Ishikawa (cell line): Measurements from ENCODE around the gene ZFAND3.

Experiments
- CEBPB ChIP-seq: IDR thresholded peaks from 2 replicates; pipeline ENCODE4 v1.6.1; 2012
- CREB1 ChIP-seq: IDR thresholded peaks from 2 replicates; pipeline ENCODE4 v1.6.1; 2012; ENCODE audit warnings: low read depth
- EP300 ChIP-seq: IDR thresholded peaks from 2 replicates; pipeline ENCODE4 v1.6.1; 2012; ENCODE audit warnings: borderline replicate concordance
- FOXM1 ChIP-seq: IDR thresholded peaks from 2 replicates; pipeline ENCODE4 v1.6.1; 2012; ENCODE audit warnings: low read depth, borderline replicate concordance
- NFIC ChIP-seq: IDR thresholded peaks from 2 replicates; pipeline ENCODE4 v1.6.1; 2012
- RAD21 ChIP-seq: IDR thresholded peaks from 2 replicates; pipeline ENCODE4 v1.6.1; 2012; ENCODE audit warnings: low read depth
- TEAD4 ChIP-seq: IDR thresholded peaks from 2 replicates; pipeline ENCODE4 v1.6.1; 2012
- YY1 ChIP-seq: IDR thresholded peaks from 2 replicates; pipeline ENCODE4 v1.6.1; 2012; ENCODE audit warnings: low read depth
- TF ChIP-seq, protein P1 (sequence below): IDR thresholded peaks from 2 replicates; pipeline ENCODE4 v1.6.1; 2012
- TF ChIP-seq, protein P2 (sequence below): IDR thresholded peaks from 2 replicates; pipeline ENCODE4 v1.6.1; 2012; ENCODE audit warnings: low read depth, mild to moderate bottlenecking
- TF ChIP-seq, protein P3 (sequence below): IDR thresholded peaks from 2 replicates; pipeline ENCODE4 v1.6.1; 2012

DNA sequence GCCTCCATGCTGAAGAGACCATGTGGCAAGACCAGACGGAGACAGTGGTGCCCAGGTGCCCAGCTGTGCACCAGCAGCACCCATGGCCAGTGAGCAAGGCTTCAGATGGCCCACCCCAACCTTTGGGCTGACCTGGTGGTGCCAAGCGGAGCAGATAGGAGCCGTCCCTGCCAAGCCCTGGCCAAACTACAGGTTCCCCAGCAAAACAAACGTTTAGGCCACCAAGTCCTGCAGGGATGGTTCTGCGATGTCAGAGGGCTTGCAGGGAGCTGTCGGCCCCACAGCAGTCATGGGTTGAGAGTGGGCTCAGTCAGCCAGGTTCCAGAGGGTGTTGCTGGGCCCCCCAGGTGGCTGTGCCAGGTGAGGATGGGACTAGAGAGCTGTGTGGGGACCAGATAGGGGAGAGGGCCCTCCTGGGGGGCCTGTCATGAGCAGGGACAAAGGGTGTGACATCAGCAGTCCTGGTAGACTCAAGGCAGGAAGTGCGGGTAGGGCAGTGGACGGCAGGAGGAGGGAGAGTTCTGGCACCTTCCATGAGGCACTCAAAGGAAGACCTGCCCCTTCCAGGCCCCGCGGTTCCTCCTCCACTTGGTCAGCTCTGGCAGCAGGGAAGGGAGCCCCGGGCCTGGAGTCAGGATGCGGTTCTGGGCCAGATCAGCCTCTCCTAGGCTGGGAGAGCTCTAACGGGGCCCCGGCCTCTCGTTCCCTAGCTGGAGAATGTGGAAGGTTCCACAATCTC lies 342.4 kb downstream of the ZFAND3 start:
- TF ChIP-seq, protein P1, sequence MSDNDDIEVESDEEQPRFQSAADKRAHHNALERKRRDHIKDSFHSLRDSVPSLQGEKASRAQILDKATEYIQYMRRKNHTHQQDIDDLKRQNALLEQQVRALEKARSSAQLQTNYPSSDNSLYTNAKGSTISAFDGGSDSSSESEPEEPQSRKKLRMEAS = no peak
- TF ChIP-seq, protein P2, sequence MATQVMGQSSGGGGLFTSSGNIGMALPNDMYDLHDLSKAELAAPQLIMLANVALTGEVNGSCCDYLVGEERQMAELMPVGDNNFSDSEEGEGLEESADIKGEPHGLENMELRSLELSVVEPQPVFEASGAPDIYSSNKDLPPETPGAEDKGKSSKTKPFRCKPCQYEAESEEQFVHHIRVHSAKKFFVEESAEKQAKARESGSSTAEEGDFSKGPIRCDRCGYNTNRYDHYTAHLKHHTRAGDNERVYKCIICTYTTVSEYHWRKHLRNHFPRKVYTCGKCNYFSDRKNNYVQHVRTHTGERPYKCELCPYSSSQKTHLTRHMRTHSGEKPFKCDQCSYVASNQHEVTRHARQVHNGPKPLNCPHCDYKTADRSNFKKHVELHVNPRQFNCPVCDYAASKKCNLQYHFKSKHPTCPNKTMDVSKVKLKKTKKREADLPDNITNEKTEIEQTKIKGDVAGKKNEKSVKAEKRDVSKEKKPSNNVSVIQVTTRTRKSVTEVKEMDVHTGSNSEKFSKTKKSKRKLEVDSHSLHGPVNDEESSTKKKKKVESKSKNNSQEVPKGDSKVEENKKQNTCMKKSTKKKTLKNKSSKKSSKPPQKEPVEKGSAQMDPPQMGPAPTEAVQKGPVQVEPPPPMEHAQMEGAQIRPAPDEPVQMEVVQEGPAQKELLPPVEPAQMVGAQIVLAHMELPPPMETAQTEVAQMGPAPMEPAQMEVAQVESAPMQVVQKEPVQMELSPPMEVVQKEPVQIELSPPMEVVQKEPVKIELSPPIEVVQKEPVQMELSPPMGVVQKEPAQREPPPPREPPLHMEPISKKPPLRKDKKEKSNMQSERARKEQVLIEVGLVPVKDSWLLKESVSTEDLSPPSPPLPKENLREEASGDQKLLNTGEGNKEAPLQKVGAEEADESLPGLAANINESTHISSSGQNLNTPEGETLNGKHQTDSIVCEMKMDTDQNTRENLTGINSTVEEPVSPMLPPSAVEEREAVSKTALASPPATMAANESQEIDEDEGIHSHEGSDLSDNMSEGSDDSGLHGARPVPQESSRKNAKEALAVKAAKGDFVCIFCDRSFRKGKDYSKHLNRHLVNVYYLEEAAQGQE = no peak
- TF ChIP-seq, protein P3, sequence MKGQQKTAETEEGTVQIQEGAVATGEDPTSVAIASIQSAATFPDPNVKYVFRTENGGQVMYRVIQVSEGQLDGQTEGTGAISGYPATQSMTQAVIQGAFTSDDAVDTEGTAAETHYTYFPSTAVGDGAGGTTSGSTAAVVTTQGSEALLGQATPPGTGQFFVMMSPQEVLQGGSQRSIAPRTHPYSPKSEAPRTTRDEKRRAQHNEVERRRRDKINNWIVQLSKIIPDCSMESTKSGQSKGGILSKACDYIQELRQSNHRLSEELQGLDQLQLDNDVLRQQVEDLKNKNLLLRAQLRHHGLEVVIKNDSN = no peak
- TF ChIP-seq NFIC = no peak
- no peak for TF ChIP-seq RAD21
- TF ChIP-seq TEAD4 = no peak
- TF ChIP-seq EP300 = no peak
- no peak for TF ChIP-seq FOXM1
- TF ChIP-seq YY1 = no peak
- no peak for TF ChIP-seq CREB1
- no peak for TF ChIP-seq CEBPB
